Measurements from ENCODE around the gene SMPD2. TPM values are rescaled to one million over a fixed set of nuclear protein-coding genes. Genes with fewer than 3 reads are reported as not detected.

The SMPD2 gene
- total RNA-seq, 1 donor from 2014 or later = 14.7 TPM

- Mint-ChIP-seq H3K27me3 (ENCODE audit: low read depth) (no peaks in the 10 kb centered on the region), H3K36me3 (ENCODE audit: low read depth) (peaks cover 32% of the 10 kb centered on the region), H3K9me3 (no peaks in the 10 kb centered on the region), H3K4me3 (ENCODE audit: low read depth) (peak overlapping the region; percentile 73), H3K4me1 (ENCODE audit: low read depth) (peaks cover 40% of the 10 kb centered on the region), H3K27ac (no peak overlapping the region)
- DNase-seq (ENCODE audit: low spot score) = no peak
- intact Hi-C loops (cut with micrococcal nuclease) = loop anchor here (5.0 kb wide), 2 partner anchors 33 to 42 kb away; partner anchors contain the start of genes PPIL6 and SMPD2
Observed at GRCh38 chr6:109484122-109484521, 43.6 kb downstream of the SMPD2 start.

- Mint-ChIP-seq H3K27me3 (ENCODE audit: low read depth) (no peaks in the 10 kb centered on the region), H3K27ac (no peak overlapping the region), H3K36me3 (ENCODE audit: low read depth) (peaks cover 21% of the 10 kb centered on the region), H3K4me1 (ENCODE audit: low read depth) (peaks cover 41% of the 10 kb centered on the region), H3K9me3 (no peaks in the 10 kb centered on the region), H3K4me3 (ENCODE audit: low read depth) (no peak overlapping the region)
- no peak for DNase-seq (ENCODE audit: low spot score)
- intact Hi-C loops (cut with micrococcal nuclease) = no loop called here
Observed at GRCh38 chr6:109485266-109485935, 44.9 kb downstream of the SMPD2 start.

- Mint-ChIP-seq H3K9me3 (no peaks in the 10 kb centered on the region), H3K36me3 (ENCODE audit: low read depth) (peaks cover 14% of the 10 kb centered on the region), H3K27me3 (ENCODE audit: low read depth) (no peaks in the 10 kb centered on the region), H3K4me3 (ENCODE audit: low read depth) (no peak overlapping the region), H3K27ac (no peak overlapping the region), H3K4me1 (ENCODE audit: low read depth) (peaks cover 42% of the 10 kb centered on the region)
- no peak for DNase-seq (ENCODE audit: low spot score)
- intact Hi-C loops (cut with micrococcal nuclease) = no loop called here
Observed at GRCh38 chr6:109486068-109486467, 45.5 kb downstream of the SMPD2 start.

DNA sequence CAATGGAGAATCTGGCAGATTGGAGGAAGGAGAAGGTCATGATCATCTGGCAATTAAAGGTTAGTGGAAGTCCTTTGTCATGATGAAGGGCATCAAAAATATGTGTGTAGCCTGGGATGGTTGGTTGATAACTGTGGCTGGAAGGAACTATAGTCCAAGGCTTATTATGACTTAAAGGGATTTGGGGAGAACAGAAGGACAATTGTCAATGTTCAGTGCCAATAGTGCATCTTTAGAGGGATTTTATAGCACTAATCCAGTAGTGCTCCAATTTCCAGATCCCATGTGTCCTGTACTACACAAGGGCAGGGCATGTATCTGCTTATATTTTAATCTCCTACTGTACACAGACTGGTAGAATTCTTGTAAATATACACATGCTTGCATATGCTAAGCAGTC lies 47.5 kb downstream of the SMPD2 start:
- Mint-ChIP-seq H3K27me3 (ENCODE audit: low read depth) (no peaks in the 10 kb centered on the region), H3K4me1 (ENCODE audit: low read depth) (peaks cover 40% of the 10 kb centered on the region), H3K36me3 (ENCODE audit: low read depth) (no peaks in the 10 kb centered on the region), H3K27ac (no peak overlapping the region), H3K4me3 (ENCODE audit: low read depth) (no peak overlapping the region), H3K9me3 (no peaks in the 10 kb centered on the region)
- intact Hi-C loops (cut with micrococcal nuclease) = no loop called here
- no peak for DNase-seq (ENCODE audit: low spot score)

- no peaks in the 10 kb centered on the region for H3K9me3 Mint-ChIP-seq
- H3K4me3 Mint-ChIP-seq (ENCODE audit: low read depth) = peak overlapping the region; percentile 58
Observed at GRCh38 chr6:109490713-109491112, 50.2 kb downstream of the SMPD2 start.

DNA sequence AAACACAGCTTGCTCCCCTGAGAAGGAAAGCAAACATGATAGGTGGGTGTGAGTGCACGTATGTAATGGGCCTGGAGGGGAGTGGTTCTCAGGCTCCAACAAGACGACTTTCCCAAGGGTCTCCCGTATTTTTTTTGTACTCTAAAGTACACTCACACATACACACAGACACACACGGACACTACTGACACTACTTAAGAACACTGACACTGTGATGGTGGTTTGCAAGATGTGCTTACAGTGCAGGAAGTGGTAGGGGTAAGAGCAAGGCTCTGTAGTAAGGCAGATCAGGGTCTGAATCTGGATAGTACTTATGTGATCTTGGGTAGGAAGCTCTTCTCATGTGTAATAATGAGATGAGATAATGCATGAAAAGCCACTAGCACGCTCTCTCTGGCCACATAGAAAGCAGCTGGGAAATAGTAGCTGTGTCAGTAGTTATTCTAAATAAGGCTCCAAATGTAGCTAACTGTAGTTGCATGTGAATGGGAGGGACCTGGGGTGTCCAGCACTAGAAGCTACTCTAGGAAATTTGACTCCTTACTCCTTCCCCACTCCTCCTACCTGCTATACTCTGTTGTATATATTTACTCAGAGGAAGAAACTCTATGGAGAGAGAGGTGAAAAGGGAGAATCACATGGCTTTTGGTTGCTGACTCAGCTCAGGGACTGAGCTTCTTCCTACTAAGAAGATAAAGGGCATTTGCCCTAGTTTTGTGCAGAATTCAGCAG lies 50.8 kb downstream of the SMPD2 start:
- no peaks in the 10 kb centered on the region for H3K9me3 Mint-ChIP-seq
- peak overlapping the region; percentile 94 for H3K27ac Mint-ChIP-seq
- peaks cover 51% of the 10 kb centered on the region for H3K4me1 Mint-ChIP-seq (ENCODE audit: low read depth)
- DNase-seq (ENCODE audit: low spot score) = peak; percentile 57
- H3K4me3 Mint-ChIP-seq (ENCODE audit: low read depth) = peak overlapping the region; percentile 58
- intact Hi-C loops (cut with micrococcal nuclease) = loop anchor here (1.0 to 5.0 kb wide), 6 partner anchors 8 to 109 kb away; partner anchors contain the start of genes CD164 and ZBTB24
- H3K36me3 Mint-ChIP-seq (ENCODE audit: low read depth) = no peaks in the 10 kb centered on the region
- H3K27me3 Mint-ChIP-seq (ENCODE audit: low read depth) = no peaks in the 10 kb centered on the region

More at GRCh38 chr6:109490713-109491112, 50.2 kb downstream of the SMPD2 start:
- intact Hi-C loops (cut with micrococcal nuclease) = loop anchor here (1.0 to 5.0 kb wide), 6 partner anchors 7 to 108 kb away; partner anchors contain the start of genes CD164 and ZBTB24
- H3K27me3 Mint-ChIP-seq (ENCODE audit: low read depth) = no peaks in the 10 kb centered on the region
- peak overlapping the region; percentile 94 for H3K27ac Mint-ChIP-seq
- H3K4me1 Mint-ChIP-seq (ENCODE audit: low read depth) = peaks cover 50% of the 10 kb centered on the region
- no peak for DNase-seq (ENCODE audit: low spot score)
- H3K36me3 Mint-ChIP-seq (ENCODE audit: low read depth) = no peaks in the 10 kb centered on the region

Other genes starting within 250 kb of the SMPD2 start
- gene CD164, start 58.3 kb upstream of the SMPD2 start, total RNA-seq = 206 and 207 TPM in 2 replicates
- 0.32 TPM in 1 of 2 replicates, not detected in the other for gene PPIL6, start 96 bp upstream of the SMPD2 start, total RNA-seq
- 47.8 and 51.8 TPM in 2 replicates for gene MICAL1, start 15.0 kb downstream of the SMPD2 start, total RNA-seq
- gene ZBTB24, start 42.5 kb downstream of the SMPD2 start, total RNA-seq = 17.7 and 18.8 TPM in 2 replicates